ENCODE measurements around the gene INPP5F. TPM values are rescaled to one million over a fixed set of nuclear protein-coding genes. Genes with fewer than 3 reads are reported as not detected.

The INPP5F gene
- polyA plus RNA-seq, 1 donor (not counting 4 experiments of a cell fraction or from before 2014, with no cell fraction given), result 21.1 TPM

DNA sequence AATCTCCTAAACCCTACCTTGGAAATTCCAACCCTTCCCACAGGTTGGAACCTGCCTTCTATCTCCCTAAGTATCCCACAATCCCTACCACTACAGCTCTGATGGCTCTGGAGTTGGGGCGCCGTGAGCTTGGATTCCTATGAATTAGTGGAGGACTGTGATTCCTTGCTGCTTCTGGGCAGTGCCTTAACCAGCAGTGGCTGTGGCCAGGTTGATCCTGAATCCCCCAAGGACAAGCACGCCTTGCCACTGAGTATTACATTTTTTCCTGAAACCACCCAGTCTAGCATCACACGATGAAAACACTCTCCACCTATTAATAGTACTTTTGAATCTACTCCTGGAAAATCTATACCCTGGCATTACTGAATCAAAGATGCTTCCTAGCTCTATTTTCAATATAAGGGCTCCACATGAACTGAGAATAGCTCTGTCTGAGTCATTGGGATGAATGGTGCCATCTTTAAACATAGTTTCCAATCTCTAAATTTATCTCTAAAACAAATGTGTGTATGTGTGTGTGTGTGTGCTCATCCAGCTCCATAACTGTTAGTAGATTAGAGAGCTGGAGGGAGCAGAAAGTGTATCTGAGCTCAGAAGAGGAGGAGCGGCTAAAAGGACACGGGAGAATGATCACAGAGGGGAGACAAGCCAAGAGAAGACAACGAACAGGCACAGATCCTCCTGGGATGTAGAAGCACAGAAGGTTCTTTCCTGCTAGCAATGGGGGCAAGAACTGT lies 11.9 kb upstream of the INPP5F start:
- FAIRE-seq (no peak), DNase-seq (ENCODE audit: low read depth, low spot score) (no peak)
- H3K9ac ChIP-seq (ENCODE audit: control insufficient read depth, extremely low read depth, insufficient read depth, low read length), result no peak overlapping the region
- TF ChIP-seq, protein P1, sequence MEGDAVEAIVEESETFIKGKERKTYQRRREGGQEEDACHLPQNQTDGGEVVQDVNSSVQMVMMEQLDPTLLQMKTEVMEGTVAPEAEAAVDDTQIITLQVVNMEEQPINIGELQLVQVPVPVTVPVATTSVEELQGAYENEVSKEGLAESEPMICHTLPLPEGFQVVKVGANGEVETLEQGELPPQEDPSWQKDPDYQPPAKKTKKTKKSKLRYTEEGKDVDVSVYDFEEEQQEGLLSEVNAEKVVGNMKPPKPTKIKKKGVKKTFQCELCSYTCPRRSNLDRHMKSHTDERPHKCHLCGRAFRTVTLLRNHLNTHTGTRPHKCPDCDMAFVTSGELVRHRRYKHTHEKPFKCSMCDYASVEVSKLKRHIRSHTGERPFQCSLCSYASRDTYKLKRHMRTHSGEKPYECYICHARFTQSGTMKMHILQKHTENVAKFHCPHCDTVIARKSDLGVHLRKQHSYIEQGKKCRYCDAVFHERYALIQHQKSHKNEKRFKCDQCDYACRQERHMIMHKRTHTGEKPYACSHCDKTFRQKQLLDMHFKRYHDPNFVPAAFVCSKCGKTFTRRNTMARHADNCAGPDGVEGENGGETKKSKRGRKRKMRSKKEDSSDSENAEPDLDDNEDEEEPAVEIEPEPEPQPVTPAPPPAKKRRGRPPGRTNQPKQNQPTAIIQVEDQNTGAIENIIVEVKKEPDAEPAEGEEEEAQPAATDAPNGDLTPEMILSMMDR (optimal IDR thresholded peaks at IDR 0.05 in 1 of 3, IDR thresholded peaks at IDR 0.05 in 1 of 3, conservative IDR thresholded peaks at IDR 0.05 in 1 of 3; ENCODE audit: extremely low read depth in 1 of 3, insufficient read depth in 2 of 3, low read length in 3 of 3), result no peak
- no peak for TF ChIP-seq EZH2 (IDR thresholded peaks at IDR 0.05; ENCODE audit: low read length)
- dilution Hi-C loops (cut with MboI; ENCODE audit: extremely low pct_ligation_motif_present, low sequenced_read_pairs), result no loop called here
- H2AFZ ChIP-seq (ENCODE audit: control insufficient read depth, low read length), result peak overlapping the region; percentile 33
- no peaks in the 10 kb centered on the region for H3K27me3 ChIP-seq (ENCODE audit: control insufficient read depth, extremely low read depth, insufficient read depth, low read length)
- H4K20me1 ChIP-seq (ENCODE audit: control insufficient read depth, extremely low read depth, insufficient read depth, low read length), result no peaks in the 10 kb centered on the region
- no peaks in the 10 kb centered on the region for H3K9me1 ChIP-seq (ENCODE audit: control insufficient read depth, extremely low read depth, insufficient read depth, low read length)
- no peaks in the 10 kb centered on the region for H3K79me2 ChIP-seq (ENCODE audit: control insufficient read depth, insufficient read depth, low read length)
- H3K9me3 ChIP-seq (ENCODE audit: control insufficient read depth, low read depth, low read length), result no peaks in the 10 kb centered on the region
- no peak overlapping the region for H3K4me2 ChIP-seq (ENCODE audit: control insufficient read depth, extremely low read depth, insufficient read depth, low read depth, low read length)
- H3K4me3 ChIP-seq (ENCODE audit: control insufficient read depth in 2 of 3, extremely low read depth in 1 of 3, insufficient read depth in 2 of 3, low read depth in 1 of 3, low read length in 3 of 3), result no peak overlapping the region
- no peaks in the 10 kb centered on the region for H3K4me1 ChIP-seq (ENCODE audit: control insufficient read depth, extremely low read depth, insufficient read depth, low read length)
- H3K36me3 ChIP-seq (ENCODE audit: control insufficient read depth in 2 of 2, extremely low read depth in 1 of 2, insufficient read depth in 2 of 2, low read length in 2 of 2), result no peaks in the 10 kb centered on the region
- H3K27ac ChIP-seq (ENCODE audit: control insufficient read depth, insufficient read depth, low read length), result no peak overlapping the region

- FAIRE-seq, result no peak
These were observed 11.4 kb upstream of the INPP5F start for GRCh38 chr10:119714484-119714816.

More at GRCh38 chr10:119714484-119714816, 11.4 kb upstream of the INPP5F start:
- H3K4me2 ChIP-seq (ENCODE audit: control insufficient read depth, extremely low read depth, insufficient read depth, low read depth, low read length), result no peak overlapping the region
- H3K9me1 ChIP-seq (ENCODE audit: control insufficient read depth, extremely low read depth, insufficient read depth, low read length), result no peaks in the 10 kb centered on the region
- no peaks in the 10 kb centered on the region for H3K27me3 ChIP-seq (ENCODE audit: control insufficient read depth, extremely low read depth, insufficient read depth, low read length)
- no peaks in the 10 kb centered on the region for H3K79me2 ChIP-seq (ENCODE audit: control insufficient read depth, insufficient read depth, low read length)
- no peak overlapping the region for H3K27ac ChIP-seq (ENCODE audit: control insufficient read depth, insufficient read depth, low read length)
- no peaks in the 10 kb centered on the region for H3K9me3 ChIP-seq (ENCODE audit: control insufficient read depth, low read depth, low read length)
- peak overlapping the region; percentile 33 for H2AFZ ChIP-seq (ENCODE audit: control insufficient read depth, low read length)
- no peak for TF ChIP-seq EZH2 (IDR thresholded peaks at IDR 0.05; ENCODE audit: low read length)
- TF ChIP-seq, protein P1 (optimal IDR thresholded peaks at IDR 0.05 in 1 of 3, IDR thresholded peaks at IDR 0.05 in 1 of 3, conservative IDR thresholded peaks at IDR 0.05 in 1 of 3; ENCODE audit: extremely low read depth in 1 of 3, insufficient read depth in 2 of 3, low read length in 3 of 3), result no peak
- DNase-seq (ENCODE audit: low read depth, low spot score), result no peak
- no peaks in the 10 kb centered on the region for H3K36me3 ChIP-seq (ENCODE audit: control insufficient read depth in 2 of 2, extremely low read depth in 1 of 2, insufficient read depth in 2 of 2, low read length in 2 of 2)
- no peaks in the 10 kb centered on the region for H3K4me1 ChIP-seq (ENCODE audit: control insufficient read depth, extremely low read depth, insufficient read depth, low read length)
- no peak overlapping the region for H3K4me3 ChIP-seq (ENCODE audit: control insufficient read depth in 2 of 3, extremely low read depth in 1 of 3, insufficient read depth in 2 of 3, low read depth in 1 of 3, low read length in 3 of 3)
- dilution Hi-C loops (cut with MboI; ENCODE audit: extremely low pct_ligation_motif_present, low sequenced_read_pairs), result no loop called here
- no peak overlapping the region for H3K9ac ChIP-seq (ENCODE audit: control insufficient read depth, extremely low read depth, insufficient read depth, low read length)
- no peaks in the 10 kb centered on the region for H4K20me1 ChIP-seq (ENCODE audit: control insufficient read depth, extremely low read depth, insufficient read depth, low read length)
